Panc1 (cell line): Measurements from ENCODE around the gene TBC1D2. TPM values are rescaled to one million over a fixed set of nuclear protein-coding genes. Genes with fewer than 3 reads are reported as not detected.

Experiments used
- ATAC-seq: fragments of 200-7000 bp; cut with Tn5 transposase; 2 replicates; pipeline ENCODE4 v1.9.1; 2020; ENCODE audit warnings: mild to moderate bottlenecking, moderate library complexity
- BruUV-seq: library from RNA; stranded (reverse); fragments of 400-500 nt; replicated peaks from 2 replicates; lab custom pipeline; 2021; lab: Mats Ljungman, UMichigan
- CTCF ChIA-PET: fragments of 300-600 bp; sonication (Branson Sonifier 250); formaldehyde crosslinking; loops from one replicate; lab custom pipeline; 2022; ENCODE audit warnings: antibody characterized with exemption; lab: Charles Lee
- POLR2A ChIA-PET: fragments of 300-600 bp; sonication (Branson Sonifier 250); formaldehyde crosslinking; loops from one replicate; lab custom pipeline; 2022; ENCODE audit warnings: antibody characterized with exemption; lab: Charles Lee
- DNase-seq: peaks from one replicate; pipeline ENCODE4 v3.0.0-alpha.2; 2010; ENCODE audit warnings: low read depth, low spot score
- H3K27ac ChIP-seq: 2 replicates; pipeline ENCODE4 v1.5.1; 2011; ENCODE audit warnings: mild to moderate bottlenecking, low read length, inconsistent platforms
- H3K27me3 ChIP-seq: fragments of 200-500 bp; sonication (Bioruptor generic); 2 replicates; pipeline ENCODE4 v1.6.0; 2014; ENCODE audit warnings: low read length, inconsistent platforms; ENCODE audit not compliant: control insufficient read depth, insufficient read depth
- H3K36me3 ChIP-seq: fragments of 200-500 bp; sonication (Bioruptor generic); 2 replicates; pipeline ENCODE4 v1.5.1; 2014; ENCODE audit warnings: inconsistent platforms, mild to moderate bottlenecking, low read length, moderate library complexity; ENCODE audit not compliant: control insufficient read depth, insufficient read depth
- H3K4me1 ChIP-seq: 2 replicates; pipeline ENCODE4 v1.5.1; 2011; ENCODE audit warnings: inconsistent platforms, mild to moderate bottlenecking, low read length, moderate library complexity; ENCODE audit not compliant: control insufficient read depth, insufficient read depth
- H3K4me3 ChIP-seq, 2 experiments: 2 replicates each; pipeline ENCODE4 v1.5.1; 2011 to 2012; ENCODE audit warnings: low read depth in 2 of 2, low read length in 2 of 2, mild to moderate bottlenecking in 2 of 2, inconsistent platforms in 1 of 2, moderate library complexity in 1 of 2
- H3K9me3 ChIP-seq: fragments of 200-500 bp; sonication (Bioruptor generic); 2 replicates; pipeline ENCODE4 v1.5.1; 2014; ENCODE audit warnings: low read depth, mild to moderate bottlenecking, inconsistent platforms, low read length, moderate library complexity; ENCODE audit not compliant: control insufficient read depth, insufficient read depth
- POLR2AphosphoS5 ChIP-seq: IDR thresholded peaks from 2 replicates; pipeline ENCODE4 v1.6.1; 2012; ENCODE audit warnings: mild to moderate bottlenecking, low read depth, low read length, moderate library complexity
- SIN3A ChIP-seq: IDR thresholded peaks from 2 replicates; pipeline ENCODE4 v1.6.1; 2012; ENCODE audit warnings: low read depth, mild to moderate bottlenecking, low read length, moderate library complexity, borderline replicate concordance; ENCODE audit not compliant: insufficient read depth
- TCF7L2 ChIP-seq: IDR thresholded peaks from 2 replicates; pipeline ENCODE4 v1.6.1; 2011; ENCODE audit warnings: mild to moderate bottlenecking, low read depth, low read length, inconsistent platforms
- in situ Hi-C: cut with HindIII; loops from 2 replicates; pipeline ENCODE4 v1.10.0; 2016; ENCODE audit warnings: low sequenced_read_pairs, low pct_unique_long_range_greater_than_20kb
- intact Hi-C: fragments of 100-400 bp; cut with micrococcal nuclease; formaldehyde crosslinking; loops from one replicate; pipeline ENCODE4 v1.10.0; 2022; ENCODE audit not compliant: unreplicated experiment
- total RNA-seq: library from RNA; stranded (reverse); gene quantifications from one replicate; pipeline ENCODE4 v1.2.1, GENCODE V29; 2021; ENCODE audit not compliant: unreplicated experiment
- TF ChIP-seq, protein P1 (sequence below), 2 experiments: IDR thresholded peaks; 2 replicates each; pipeline ENCODE4 v1.6.1; 2011 to 2012; ENCODE audit warnings: low read depth in 2 of 2, control low read depth in 1 of 2, low read length in 1 of 2, mild to moderate bottlenecking in 1 of 2, moderate library complexity in 1 of 2; ENCODE audit not compliant: insufficient read depth in 1 of 2
- TF ChIP-seq, protein P2 (sequence below): fragments of 450-650 bp; IDR thresholded peaks from 2 replicates; pipeline ENCODE4 v1.5.1; 2017; ENCODE audit warnings: mild to moderate bottlenecking

Gene TBC1D2
- total RNA-seq, 1 experiment from 2014 or later = 2.4 TPM

DNA sequence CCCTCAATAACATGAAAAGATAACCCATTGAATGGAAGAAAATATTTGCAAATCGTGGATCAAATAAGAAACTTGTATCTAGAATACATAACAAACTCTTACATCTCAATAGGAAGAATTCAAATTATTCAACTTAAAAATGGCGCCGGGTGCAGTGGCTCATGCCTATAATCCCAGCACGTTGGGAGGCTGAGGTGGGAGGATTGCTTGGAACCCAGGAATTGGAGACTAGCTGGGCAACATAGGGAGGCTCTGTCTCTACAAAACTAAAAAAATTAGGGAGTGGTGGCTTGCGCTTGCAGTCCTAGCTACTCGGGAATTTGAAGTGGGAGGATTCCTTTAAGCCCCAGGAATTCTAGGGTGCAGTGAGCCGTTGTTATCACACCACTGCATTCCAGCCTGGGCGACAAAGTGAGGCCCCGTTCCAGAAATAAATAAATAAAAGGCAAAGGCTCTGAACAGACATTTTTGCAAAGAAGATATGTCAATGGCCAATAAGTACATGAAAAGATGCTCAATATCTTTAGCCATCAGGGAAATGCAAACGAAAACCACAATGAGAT, 21.5 kb upstream of the TBC1D2 start:
- DNase-seq = no peak
- POLR2A ChIA-PET = no interaction called here
- in situ Hi-C loops = no loop called here

DNA sequence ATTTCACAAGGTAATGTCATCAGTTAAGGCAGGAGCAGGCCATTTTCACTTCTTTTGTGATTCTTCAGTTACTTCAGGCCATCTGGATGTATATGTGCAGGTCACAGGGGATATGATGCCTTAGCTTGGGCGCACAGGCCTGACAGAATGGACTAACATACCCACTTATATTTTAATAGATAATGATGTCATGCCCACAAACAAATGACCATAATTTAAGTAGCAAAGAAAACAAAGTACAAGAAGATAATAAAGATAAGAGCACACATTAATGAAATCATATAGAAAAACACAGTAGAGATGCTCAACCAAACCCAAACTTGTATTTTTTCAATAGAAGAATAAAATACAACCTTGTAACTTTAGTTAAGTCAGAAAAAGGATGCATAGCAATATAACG, 19.7 kb upstream of the TBC1D2 start:
- in situ Hi-C loops = no loop called here
- ATAC-seq (no peak), DNase-seq (no peak)
- no peak overlapping the region for H3K4me3 ChIP-seq
- TF ChIP-seq, protein P1, sequence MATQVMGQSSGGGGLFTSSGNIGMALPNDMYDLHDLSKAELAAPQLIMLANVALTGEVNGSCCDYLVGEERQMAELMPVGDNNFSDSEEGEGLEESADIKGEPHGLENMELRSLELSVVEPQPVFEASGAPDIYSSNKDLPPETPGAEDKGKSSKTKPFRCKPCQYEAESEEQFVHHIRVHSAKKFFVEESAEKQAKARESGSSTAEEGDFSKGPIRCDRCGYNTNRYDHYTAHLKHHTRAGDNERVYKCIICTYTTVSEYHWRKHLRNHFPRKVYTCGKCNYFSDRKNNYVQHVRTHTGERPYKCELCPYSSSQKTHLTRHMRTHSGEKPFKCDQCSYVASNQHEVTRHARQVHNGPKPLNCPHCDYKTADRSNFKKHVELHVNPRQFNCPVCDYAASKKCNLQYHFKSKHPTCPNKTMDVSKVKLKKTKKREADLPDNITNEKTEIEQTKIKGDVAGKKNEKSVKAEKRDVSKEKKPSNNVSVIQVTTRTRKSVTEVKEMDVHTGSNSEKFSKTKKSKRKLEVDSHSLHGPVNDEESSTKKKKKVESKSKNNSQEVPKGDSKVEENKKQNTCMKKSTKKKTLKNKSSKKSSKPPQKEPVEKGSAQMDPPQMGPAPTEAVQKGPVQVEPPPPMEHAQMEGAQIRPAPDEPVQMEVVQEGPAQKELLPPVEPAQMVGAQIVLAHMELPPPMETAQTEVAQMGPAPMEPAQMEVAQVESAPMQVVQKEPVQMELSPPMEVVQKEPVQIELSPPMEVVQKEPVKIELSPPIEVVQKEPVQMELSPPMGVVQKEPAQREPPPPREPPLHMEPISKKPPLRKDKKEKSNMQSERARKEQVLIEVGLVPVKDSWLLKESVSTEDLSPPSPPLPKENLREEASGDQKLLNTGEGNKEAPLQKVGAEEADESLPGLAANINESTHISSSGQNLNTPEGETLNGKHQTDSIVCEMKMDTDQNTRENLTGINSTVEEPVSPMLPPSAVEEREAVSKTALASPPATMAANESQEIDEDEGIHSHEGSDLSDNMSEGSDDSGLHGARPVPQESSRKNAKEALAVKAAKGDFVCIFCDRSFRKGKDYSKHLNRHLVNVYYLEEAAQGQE (IDR thresholded peaks at IDR 0.05; ENCODE audit: insufficient read depth in 1 of 2, low read depth in 2 of 2, low read length in 1 of 2) = no peak
- TF ChIP-seq TCF7L2 (no peak), POLR2AphosphoS5 (no peak), SIN3A (no peak)
- TF ChIP-seq, protein P2, sequence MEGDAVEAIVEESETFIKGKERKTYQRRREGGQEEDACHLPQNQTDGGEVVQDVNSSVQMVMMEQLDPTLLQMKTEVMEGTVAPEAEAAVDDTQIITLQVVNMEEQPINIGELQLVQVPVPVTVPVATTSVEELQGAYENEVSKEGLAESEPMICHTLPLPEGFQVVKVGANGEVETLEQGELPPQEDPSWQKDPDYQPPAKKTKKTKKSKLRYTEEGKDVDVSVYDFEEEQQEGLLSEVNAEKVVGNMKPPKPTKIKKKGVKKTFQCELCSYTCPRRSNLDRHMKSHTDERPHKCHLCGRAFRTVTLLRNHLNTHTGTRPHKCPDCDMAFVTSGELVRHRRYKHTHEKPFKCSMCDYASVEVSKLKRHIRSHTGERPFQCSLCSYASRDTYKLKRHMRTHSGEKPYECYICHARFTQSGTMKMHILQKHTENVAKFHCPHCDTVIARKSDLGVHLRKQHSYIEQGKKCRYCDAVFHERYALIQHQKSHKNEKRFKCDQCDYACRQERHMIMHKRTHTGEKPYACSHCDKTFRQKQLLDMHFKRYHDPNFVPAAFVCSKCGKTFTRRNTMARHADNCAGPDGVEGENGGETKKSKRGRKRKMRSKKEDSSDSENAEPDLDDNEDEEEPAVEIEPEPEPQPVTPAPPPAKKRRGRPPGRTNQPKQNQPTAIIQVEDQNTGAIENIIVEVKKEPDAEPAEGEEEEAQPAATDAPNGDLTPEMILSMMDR = no peak
- ChIA-PET POLR2A (no interaction called here), CTCF (no interaction called here)
- H3K27me3 ChIP-seq = peaks cover 6% of the 10 kb centered on the region
- BruUV-seq = no TSS peak
- H3K4me1 ChIP-seq = no peaks in the 10 kb centered on the region
- intact Hi-C loops = no loop called here
- no peak overlapping the region for H3K27ac ChIP-seq
- H3K9me3 ChIP-seq = no peaks in the 10 kb centered on the region
- no peaks in the 10 kb centered on the region for H3K36me3 ChIP-seq

More for the DNA sequence above, 21.5 kb upstream of the TBC1D2 start:
- peaks cover 6% of the 10 kb centered on the region for H3K27me3 ChIP-seq
- no peak overlapping the region for H3K4me3 ChIP-seq
- no peaks in the 10 kb centered on the region for H3K4me1 ChIP-seq
- intact Hi-C loops = no loop called here
- no peaks in the 10 kb centered on the region for H3K36me3 ChIP-seq
- H3K27ac ChIP-seq = no peak overlapping the region
- TF ChIP-seq TCF7L2 (no peak), POLR2AphosphoS5 (no peak), SIN3A (no peak)
- TF ChIP-seq, protein P1 (IDR thresholded peaks at IDR 0.05; ENCODE audit: insufficient read depth in 1 of 2, low read depth in 2 of 2, low read length in 1 of 2) = no peak
- TF ChIP-seq, protein P2 = no peak
- no peaks in the 10 kb centered on the region for H3K9me3 ChIP-seq
- ATAC-seq = no peak
- no TSS peak for BruUV-seq
- CTCF ChIA-PET = no interaction called here
